Measurements from ENCODE around the gene MYZAP. TPM values are rescaled to one million over a fixed set of nuclear protein-coding genes. Genes with fewer than 3 reads are reported as not detected.
A peak's percentile ranks its signal among the peaks of the same experiment; 100 is the strongest.

Gene MYZAP
- total and polyA plus RNA-seq, 9 of the 15 experiments (the other 6 are each of a cell fraction or from before 2014, with no cell fraction given): 0.03 TPM; not detected in 8

DNA sequence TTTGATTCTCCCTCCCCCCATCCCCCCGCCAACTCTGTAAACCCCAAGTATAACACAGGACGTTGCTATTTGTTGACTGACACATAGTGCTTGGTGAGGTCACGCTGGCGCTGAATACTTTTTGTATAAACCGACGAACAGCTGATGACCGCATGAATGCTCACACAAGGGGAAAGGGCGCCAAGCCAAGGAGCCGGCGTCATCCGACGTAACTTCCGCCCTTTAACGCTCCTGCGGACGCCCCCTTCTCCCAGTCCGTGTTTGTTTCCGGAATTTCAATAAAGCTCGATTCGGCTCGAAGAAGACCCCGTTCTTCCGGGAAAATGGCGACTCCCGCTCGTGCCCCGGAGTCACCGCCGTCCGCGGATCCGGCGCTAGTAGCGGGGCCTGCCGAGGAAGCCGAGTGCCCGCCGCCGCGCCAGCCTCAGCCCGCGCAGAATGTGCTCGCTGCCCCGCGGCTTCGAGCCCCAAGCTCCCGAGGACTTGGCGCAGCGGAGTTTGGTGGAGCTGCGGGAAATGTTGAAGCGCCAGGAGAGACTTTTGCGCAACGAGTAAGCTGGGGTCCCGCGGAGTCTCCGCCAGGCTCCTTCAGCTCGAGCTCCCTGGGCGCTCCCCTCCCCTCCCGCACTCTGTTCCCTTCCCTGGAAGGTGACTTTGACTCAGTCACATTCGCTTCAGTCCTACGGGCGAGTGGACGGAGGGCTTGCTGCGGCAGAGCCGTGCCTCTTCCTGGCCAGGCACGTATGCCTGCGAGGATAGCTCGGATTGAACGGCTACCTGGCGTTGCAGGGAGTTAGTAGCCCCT, 114.9 kb downstream of the MYZAP start, which contains the start of gene POLR2M (continued):
- TF ChIP-seq, protein P1, sequence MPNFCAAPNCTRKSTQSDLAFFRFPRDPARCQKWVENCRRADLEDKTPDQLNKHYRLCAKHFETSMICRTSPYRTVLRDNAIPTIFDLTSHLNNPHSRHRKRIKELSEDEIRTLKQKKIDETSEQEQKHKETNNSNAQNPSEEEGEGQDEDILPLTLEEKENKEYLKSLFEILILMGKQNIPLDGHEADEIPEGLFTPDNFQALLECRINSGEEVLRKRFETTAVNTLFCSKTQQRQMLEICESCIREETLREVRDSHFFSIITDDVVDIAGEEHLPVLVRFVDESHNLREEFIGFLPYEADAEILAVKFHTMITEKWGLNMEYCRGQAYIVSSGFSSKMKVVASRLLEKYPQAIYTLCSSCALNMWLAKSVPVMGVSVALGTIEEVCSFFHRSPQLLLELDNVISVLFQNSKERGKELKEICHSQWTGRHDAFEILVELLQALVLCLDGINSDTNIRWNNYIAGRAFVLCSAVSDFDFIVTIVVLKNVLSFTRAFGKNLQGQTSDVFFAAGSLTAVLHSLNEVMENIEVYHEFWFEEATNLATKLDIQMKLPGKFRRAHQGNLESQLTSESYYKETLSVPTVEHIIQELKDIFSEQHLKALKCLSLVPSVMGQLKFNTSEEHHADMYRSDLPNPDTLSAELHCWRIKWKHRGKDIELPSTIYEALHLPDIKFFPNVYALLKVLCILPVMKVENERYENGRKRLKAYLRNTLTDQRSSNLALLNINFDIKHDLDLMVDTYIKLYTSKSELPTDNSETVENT (CRISPR knock-in tag; IDR thresholded peaks at IDR 0.05): no peak
- TF ChIP-seq, protein P2, sequence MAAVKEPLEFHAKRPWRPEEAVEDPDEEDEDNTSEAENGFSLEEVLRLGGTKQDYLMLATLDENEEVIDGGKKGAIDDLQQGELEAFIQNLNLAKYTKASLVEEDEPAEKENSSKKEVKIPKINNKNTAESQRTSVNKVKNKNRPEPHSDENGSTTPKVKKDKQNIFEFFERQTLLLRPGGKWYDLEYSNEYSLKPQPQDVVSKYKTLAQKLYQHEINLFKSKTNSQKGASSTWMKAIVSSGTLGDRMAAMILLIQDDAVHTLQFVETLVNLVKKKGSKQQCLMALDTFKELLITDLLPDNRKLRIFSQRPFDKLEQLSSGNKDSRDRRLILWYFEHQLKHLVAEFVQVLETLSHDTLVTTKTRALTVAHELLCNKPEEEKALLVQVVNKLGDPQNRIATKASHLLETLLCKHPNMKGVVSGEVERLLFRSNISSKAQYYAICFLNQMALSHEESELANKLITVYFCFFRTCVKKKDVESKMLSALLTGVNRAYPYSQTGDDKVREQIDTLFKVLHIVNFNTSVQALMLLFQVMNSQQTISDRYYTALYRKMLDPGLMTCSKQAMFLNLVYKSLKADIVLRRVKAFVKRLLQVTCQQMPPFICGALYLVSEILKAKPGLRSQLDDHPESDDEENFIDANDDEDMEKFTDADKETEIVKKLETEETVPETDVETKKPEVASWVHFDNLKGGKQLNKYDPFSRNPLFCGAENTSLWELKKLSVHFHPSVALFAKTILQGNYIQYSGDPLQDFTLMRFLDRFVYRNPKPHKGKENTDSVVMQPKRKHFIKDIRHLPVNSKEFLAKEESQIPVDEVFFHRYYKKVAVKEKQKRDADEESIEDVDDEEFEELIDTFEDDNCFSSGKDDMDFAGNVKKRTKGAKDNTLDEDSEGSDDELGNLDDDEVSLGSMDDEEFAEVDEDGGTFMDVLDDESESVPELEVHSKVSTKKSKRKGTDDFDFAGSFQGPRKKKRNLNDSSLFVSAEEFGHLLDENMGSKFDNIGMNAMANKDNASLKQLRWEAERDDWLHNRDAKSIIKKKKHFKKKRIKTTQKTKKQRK (IDR thresholded peaks at IDR 0.05; ENCODE audit: borderline replicate concordance, low read depth, low read length): no peak
- TF ChIP-seq, protein P3, sequence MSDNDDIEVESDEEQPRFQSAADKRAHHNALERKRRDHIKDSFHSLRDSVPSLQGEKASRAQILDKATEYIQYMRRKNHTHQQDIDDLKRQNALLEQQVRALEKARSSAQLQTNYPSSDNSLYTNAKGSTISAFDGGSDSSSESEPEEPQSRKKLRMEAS (CRISPR knock-in tag; IDR thresholded peaks at IDR 0.05): peak; percentile 84
- TF ChIP-seq SUPT5H (IDR thresholded peaks at IDR 0.05): peak; percentile 81
- no peak for TF ChIP-seq BRF1 (IDR thresholded peaks at IDR 0.05; ENCODE audit: borderline replicate concordance, extremely low read depth, insufficient read length)
- TF ChIP-seq, protein P4, sequence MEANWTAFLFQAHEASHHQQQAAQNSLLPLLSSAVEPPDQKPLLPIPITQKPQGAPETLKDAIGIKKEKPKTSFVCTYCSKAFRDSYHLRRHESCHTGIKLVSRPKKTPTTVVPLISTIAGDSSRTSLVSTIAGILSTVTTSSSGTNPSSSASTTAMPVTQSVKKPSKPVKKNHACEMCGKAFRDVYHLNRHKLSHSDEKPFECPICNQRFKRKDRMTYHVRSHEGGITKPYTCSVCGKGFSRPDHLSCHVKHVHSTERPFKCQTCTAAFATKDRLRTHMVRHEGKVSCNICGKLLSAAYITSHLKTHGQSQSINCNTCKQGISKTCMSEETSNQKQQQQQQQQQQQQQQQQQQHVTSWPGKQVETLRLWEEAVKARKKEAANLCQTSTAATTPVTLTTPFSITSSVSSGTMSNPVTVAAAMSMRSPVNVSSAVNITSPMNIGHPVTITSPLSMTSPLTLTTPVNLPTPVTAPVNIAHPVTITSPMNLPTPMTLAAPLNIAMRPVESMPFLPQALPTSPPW (CRISPR knock-in tag; IDR thresholded peaks at IDR 0.05): peak; percentile 84
- no peak for TF ChIP-seq ILK (tag; IDR thresholded peaks at IDR 0.05; ENCODE audit: borderline replicate concordance, low read depth)
- TF ChIP-seq FOXK2 (conservative IDR thresholded peaks at IDR 0.05 in 1 of 2, IDR thresholded peaks at IDR 0.05 in 1 of 2; ENCODE audit: low read depth in 2 of 2): peak; percentile 86
- no peak for TF ChIP-seq RBM22 (IDR thresholded peaks at IDR 0.05; ENCODE audit: low read depth, low read length, poor library complexity, severe bottlenecking)
- 0 out of 2 replicates have a peak, but pooled peaks have one; percentile 11 for TF ChIP-seq NCOR1 (IDR thresholded peaks at IDR 0.05)
